Activated CD8-positive, alpha-beta memory T cell treated with anti-CD3 and anti-CD28 coated beads for 48 hours (primary cell): ENCODE data around the gene PCDH1.
"Not testable (repeated sequence)": the region's sequence is repeated elsewhere in the genome, so short reads cannot be mapped to it uniquely, and the experiment has no call there.

Experiments used
- DNase-seq, 3 experiments: peaks; one replicate each; pipeline ENCODE4 v3.0.0-alpha.2; 2020; ENCODE audit warnings: low read depth in 2 of 3, low spot score in 2 of 3

PCDH1 gene

GRCh38 chr5:141898448-141899049 is 20.3 kb upstream of the PCDH1 start:
- DNase-seq = no peak

GRCh38 chr5:141897425-141897824 is 19.2 kb upstream of the PCDH1 start:
- no peak for DNase-seq

GRCh38 chr5:141890429-141890828 is 12.2 kb upstream of the PCDH1 start:
- DNase-seq = not testable (repeated sequence)

- no peak for DNase-seq
These were observed 11.2 kb upstream of the PCDH1 start for GRCh38 chr5:141889282-141889871.

- DNase-seq = no peak
These were observed 5.7 kb upstream of the PCDH1 start for GRCh38 chr5:141883892-141884318.

- no peak for DNase-seq
These were observed 5.1 kb upstream of the PCDH1 start for GRCh38 chr5:141883184-141883891.

- no peak for DNase-seq
These were observed 4.5 kb upstream of the PCDH1 start for GRCh38 chr5:141882594-141883183.

- no peak for DNase-seq
These were observed 3.7 kb upstream of the PCDH1 start for GRCh38 chr5:141881886-141882285.

- no peak for DNase-seq
These were observed 3.0 kb upstream of the PCDH1 start for GRCh38 chr5:141880961-141881801.

GRCh38 chr5:141879941-141880738 is 1.9 kb upstream of the PCDH1 start:
- no peak for DNase-seq

- no peak for DNase-seq
These were observed 1.2 kb upstream of the PCDH1 start for GRCh38 chr5:141879426-141879759.

GRCh38 chr5:141878711-141879425 is 658 bp upstream of the PCDH1 start:
- peak; percentile 62 to 78 (median 70) for DNase-seq

- no peak for DNase-seq
These were observed 639 bp downstream of the PCDH1 start for GRCh38 chr5:141877356-141878185.

GRCh38 chr5:141876628-141877355 is 1.4 kb downstream of the PCDH1 start:
- no peak for DNase-seq

- DNase-seq = no peak
These were observed 2.2 kb downstream of the PCDH1 start for GRCh38 chr5:141875795-141876627.

GRCh38 chr5:141875022-141875740 is 3.0 kb downstream of the PCDH1 start:
- no peak for DNase-seq
